ENCODE data around the gene FAM174B.

- TF ChIP-seq RAD21 (IDR thresholded peaks at IDR 0.05; ENCODE audit: low read depth) (0 out of 2 replicates have a peak, but pooled peaks have one; percentile 3), EP300 (IDR thresholded peaks at IDR 0.05; ENCODE audit: borderline replicate concordance) (no peak), TAF1 (IDR thresholded peaks at IDR 0.05; ENCODE audit: low read depth) (no peak), CEBPB (IDR thresholded peaks at IDR 0.05) (no peak), EGR1 (IDR thresholded peaks at IDR 0.05) (no peak), CREB1 (IDR thresholded peaks at IDR 0.05; ENCODE audit: low read depth) (no peak), FOXM1 (IDR thresholded peaks at IDR 0.05; ENCODE audit: borderline replicate concordance, low read depth) (no peak)
- TF ChIP-seq, protein P1, sequence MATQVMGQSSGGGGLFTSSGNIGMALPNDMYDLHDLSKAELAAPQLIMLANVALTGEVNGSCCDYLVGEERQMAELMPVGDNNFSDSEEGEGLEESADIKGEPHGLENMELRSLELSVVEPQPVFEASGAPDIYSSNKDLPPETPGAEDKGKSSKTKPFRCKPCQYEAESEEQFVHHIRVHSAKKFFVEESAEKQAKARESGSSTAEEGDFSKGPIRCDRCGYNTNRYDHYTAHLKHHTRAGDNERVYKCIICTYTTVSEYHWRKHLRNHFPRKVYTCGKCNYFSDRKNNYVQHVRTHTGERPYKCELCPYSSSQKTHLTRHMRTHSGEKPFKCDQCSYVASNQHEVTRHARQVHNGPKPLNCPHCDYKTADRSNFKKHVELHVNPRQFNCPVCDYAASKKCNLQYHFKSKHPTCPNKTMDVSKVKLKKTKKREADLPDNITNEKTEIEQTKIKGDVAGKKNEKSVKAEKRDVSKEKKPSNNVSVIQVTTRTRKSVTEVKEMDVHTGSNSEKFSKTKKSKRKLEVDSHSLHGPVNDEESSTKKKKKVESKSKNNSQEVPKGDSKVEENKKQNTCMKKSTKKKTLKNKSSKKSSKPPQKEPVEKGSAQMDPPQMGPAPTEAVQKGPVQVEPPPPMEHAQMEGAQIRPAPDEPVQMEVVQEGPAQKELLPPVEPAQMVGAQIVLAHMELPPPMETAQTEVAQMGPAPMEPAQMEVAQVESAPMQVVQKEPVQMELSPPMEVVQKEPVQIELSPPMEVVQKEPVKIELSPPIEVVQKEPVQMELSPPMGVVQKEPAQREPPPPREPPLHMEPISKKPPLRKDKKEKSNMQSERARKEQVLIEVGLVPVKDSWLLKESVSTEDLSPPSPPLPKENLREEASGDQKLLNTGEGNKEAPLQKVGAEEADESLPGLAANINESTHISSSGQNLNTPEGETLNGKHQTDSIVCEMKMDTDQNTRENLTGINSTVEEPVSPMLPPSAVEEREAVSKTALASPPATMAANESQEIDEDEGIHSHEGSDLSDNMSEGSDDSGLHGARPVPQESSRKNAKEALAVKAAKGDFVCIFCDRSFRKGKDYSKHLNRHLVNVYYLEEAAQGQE (IDR thresholded peaks at IDR 0.05; ENCODE audit: low read depth) = no peak
Observed at GRCh38 chr15:92595506-92596381, 59.8 kb downstream of the FAM174B start.

All from Ishikawa (cell line).